HG03039 (cell line): ENCODE results near the gene KCNC2.

Experiments
- ATAC-seq: cut with Tn5 transposase; IDR thresholded peaks from one replicate; pipeline ENCODE4 v1.9.1; 2021; ENCODE audit warnings: mild to moderate bottlenecking, moderate library complexity; ENCODE audit not compliant: unreplicated experiment

KCNC2 gene

GRCh38 chr12:75065482-75065881 is 144.2 kb downstream of the KCNC2 start:
- no peak for ATAC-seq

GRCh38 chr12:75062691-75063090 is 146.9 kb downstream of the KCNC2 start:
- no peak for ATAC-seq

- ATAC-seq = no peak
These were observed 151.4 kb downstream of the KCNC2 start for GRCh38 chr12:75058228-75058627.

- ATAC-seq = no peak
These were observed 160.9 kb downstream of the KCNC2 start for GRCh38 chr12:75048767-75049166.

GRCh38 chr12:75047885-75048525 is 161.6 kb downstream of the KCNC2 start:
- no peak for ATAC-seq

- ATAC-seq = no peak
These were observed 167.5 kb downstream of the KCNC2 start for GRCh38 chr12:75042125-75042524.

- no peak for ATAC-seq
These were observed 168.2 kb downstream of the KCNC2 start for GRCh38 chr12:75041472-75041871.

- ATAC-seq = no peak
These were observed 189.5 kb downstream of the KCNC2 start for GRCh38 chr12:75020068-75020557.

GRCh38 chr12:75011120-75011519 is 198.5 kb downstream of the KCNC2 start:
- no peak for ATAC-seq

GRCh38 chr12:75007133-75007532 is 202.5 kb downstream of the KCNC2 start:
- no peak for ATAC-seq

GRCh38 chr12:75000120-75000519 is 209.5 kb downstream of the KCNC2 start:
- no peak for ATAC-seq

- no peak for ATAC-seq
These were observed 210.2 kb downstream of the KCNC2 start for GRCh38 chr12:74999474-74999873.
